ENCODE data around the gene DCP2.

- TF ChIP-seq POLR2A (IDR thresholded peaks at IDR 0.05; ENCODE audit: low read length) (no peak), GATA1 (IDR thresholded peaks at IDR 0.05; ENCODE audit: low read depth, low read length) (no peak)
These were observed 59.7 kb downstream of the DCP2 start for GRCh38 chr5:113036321-113036720.
